HEK293 (cell line): ENCODE data around the gene C2CD4C.

Experiments used
- BCL11A ChIP-seq: fragments of 450-650 bp; formaldehyde crosslinking; IDR thresholded peaks from 2 replicates; pipeline ENCODE4 v1.5.1; 2016; ENCODE audit warnings: low read depth, missing biosample characterization, missing genetic modification characterization
- EGR2 ChIP-seq: fragments of 450-650 bp; formaldehyde crosslinking; IDR thresholded peaks from 2 replicates; pipeline ENCODE4 v1.5.1; 2016; ENCODE audit warnings: low read depth, missing biosample characterization, missing genetic modification characterization
- KLF1 ChIP-seq: fragments of 450-650 bp; formaldehyde crosslinking; IDR thresholded peaks from 2 replicates; pipeline ENCODE4 v1.5.1; 2016; ENCODE audit warnings: missing biosample characterization, missing genetic modification characterization
- MEIS1 ChIP-seq: sonication (generic); formaldehyde crosslinking; IDR thresholded peaks from 2 replicates; pipeline ENCODE4 v1.8.1; 2022; ENCODE audit warnings: missing genetic modification reagents, mild to moderate bottlenecking, borderline replicate concordance
- SALL2 ChIP-seq: fragments of 450-650 bp; formaldehyde crosslinking; IDR thresholded peaks from 2 replicates; pipeline ENCODE4 v1.5.0; 2017; ENCODE audit warnings: missing biosample characterization, mild to moderate bottlenecking, missing genetic modification characterization, borderline replicate concordance
- ZBTB7A ChIP-seq: fragments of 450-650 bp; formaldehyde crosslinking; IDR thresholded peaks from 2 replicates; pipeline ENCODE4 v1.5.1; 2016; ENCODE audit warnings: low read depth, missing biosample characterization, missing genetic modification characterization
- ZBTB8A ChIP-seq: fragments of 450-650 bp; formaldehyde crosslinking; IDR thresholded peaks from 2 replicates; pipeline ENCODE4 v1.5.1; 2016; ENCODE audit warnings: missing biosample characterization, missing genetic modification characterization
- ZFHX2 ChIP-seq: fragments of 450-650 bp; formaldehyde crosslinking; conservative IDR thresholded peaks from 2 replicates; pipeline ENCODE4 v1.5.1; 2016; ENCODE audit warnings: missing biosample characterization, missing genetic modification characterization
- ZFP37 ChIP-seq: fragments of 450-650 bp; formaldehyde crosslinking; IDR thresholded peaks from 2 replicates; pipeline ENCODE4 v1.5.1; 2016; ENCODE audit warnings: missing biosample characterization, missing genetic modification characterization
- ZIC2 ChIP-seq: fragments of 450-650 bp; formaldehyde crosslinking; IDR thresholded peaks from 2 replicates; pipeline ENCODE4 v1.5.1; 2016; ENCODE audit warnings: missing biosample characterization, missing genetic modification characterization
- ZNF157 ChIP-seq: fragments of 450-650 bp; formaldehyde crosslinking; IDR thresholded peaks from 2 replicates; pipeline ENCODE4 v1.5.1; 2016; ENCODE audit warnings: missing biosample characterization, missing genetic modification characterization
- ZNF561 ChIP-seq: fragments of 450-650 bp; IDR thresholded peaks from 2 replicates; pipeline ENCODE4 v1.5.1; 2018; ENCODE audit warnings: missing biosample characterization, missing genetic modification characterization, borderline replicate concordance
- ZNF596 ChIP-seq: fragments of 450-650 bp; IDR thresholded peaks from 2 replicates; pipeline ENCODE4 v1.5.0; 2018; ENCODE audit warnings: missing biosample characterization, mild to moderate bottlenecking, missing genetic modification characterization, moderate library complexity
- ZNF624 ChIP-seq: fragments of 450-650 bp; formaldehyde crosslinking; IDR thresholded peaks from 2 replicates; pipeline ENCODE4 v1.5.1; 2017; ENCODE audit warnings: missing biosample characterization, missing genetic modification characterization
- ZNF626 ChIP-seq: fragments of 450-650 bp; sonication (Bioruptor Pico); formaldehyde crosslinking; IDR thresholded peaks from 2 replicates; pipeline ENCODE4 v1.5.1; 2018; ENCODE audit warnings: missing biosample characterization, missing genetic modification characterization, inconsistent platforms
- ZNF701 ChIP-seq: fragments of 450-650 bp; formaldehyde crosslinking; IDR thresholded peaks from 2 replicates; pipeline ENCODE4 v1.5.1; 2016; ENCODE audit warnings: missing biosample characterization, missing genetic modification characterization
- ZNF707 ChIP-seq: fragments of 450-650 bp; formaldehyde crosslinking; IDR thresholded peaks from 2 replicates; pipeline ENCODE4 v1.5.1; 2016; ENCODE audit warnings: missing biosample characterization, missing genetic modification characterization
- ZNF768 ChIP-seq: fragments of 450-650 bp; formaldehyde crosslinking; IDR thresholded peaks from 2 replicates; pipeline ENCODE4 v1.5.1; 2018; ENCODE audit warnings: missing biosample characterization, mild to moderate bottlenecking, missing genetic modification characterization
- ZNF776 ChIP-seq: fragments of 450-650 bp; formaldehyde crosslinking; IDR thresholded peaks from 2 replicates; pipeline ENCODE4 v1.5.0; 2017; ENCODE audit warnings: missing biosample characterization, missing genetic modification characterization, borderline replicate concordance
- ZXDB ChIP-seq: fragments of 450-650 bp; formaldehyde crosslinking; IDR thresholded peaks from 2 replicates; pipeline ENCODE4 v1.5.1; 2016; ENCODE audit warnings: missing biosample characterization, missing genetic modification characterization
- TF ChIP-seq, protein P1 (sequence below): fragments of 450-650 bp; formaldehyde crosslinking; IDR thresholded peaks from 2 replicates; pipeline ENCODE4 v1.5.1; 2016; ENCODE audit warnings: missing biosample characterization, missing genetic modification characterization
- TF ChIP-seq, protein P2 (sequence below): fragments of 450-650 bp; formaldehyde crosslinking; IDR thresholded peaks from 2 replicates; pipeline ENCODE4 v1.5.1; 2016; ENCODE audit warnings: missing biosample characterization, missing genetic modification characterization
- TF ChIP-seq, protein P3 (sequence below): fragments of 450-650 bp; IDR thresholded peaks from 2 replicates; pipeline ENCODE4 v1.5.1; 2018; ENCODE audit warnings: missing biosample characterization, mild to moderate bottlenecking, missing genetic modification characterization
- TF ChIP-seq, protein P4 (sequence below): fragments of 450-650 bp; formaldehyde crosslinking; IDR thresholded peaks from 2 replicates; pipeline ENCODE4 v1.5.1; 2017; ENCODE audit warnings: missing biosample characterization, missing genetic modification characterization

Gene C2CD4C

DNA sequence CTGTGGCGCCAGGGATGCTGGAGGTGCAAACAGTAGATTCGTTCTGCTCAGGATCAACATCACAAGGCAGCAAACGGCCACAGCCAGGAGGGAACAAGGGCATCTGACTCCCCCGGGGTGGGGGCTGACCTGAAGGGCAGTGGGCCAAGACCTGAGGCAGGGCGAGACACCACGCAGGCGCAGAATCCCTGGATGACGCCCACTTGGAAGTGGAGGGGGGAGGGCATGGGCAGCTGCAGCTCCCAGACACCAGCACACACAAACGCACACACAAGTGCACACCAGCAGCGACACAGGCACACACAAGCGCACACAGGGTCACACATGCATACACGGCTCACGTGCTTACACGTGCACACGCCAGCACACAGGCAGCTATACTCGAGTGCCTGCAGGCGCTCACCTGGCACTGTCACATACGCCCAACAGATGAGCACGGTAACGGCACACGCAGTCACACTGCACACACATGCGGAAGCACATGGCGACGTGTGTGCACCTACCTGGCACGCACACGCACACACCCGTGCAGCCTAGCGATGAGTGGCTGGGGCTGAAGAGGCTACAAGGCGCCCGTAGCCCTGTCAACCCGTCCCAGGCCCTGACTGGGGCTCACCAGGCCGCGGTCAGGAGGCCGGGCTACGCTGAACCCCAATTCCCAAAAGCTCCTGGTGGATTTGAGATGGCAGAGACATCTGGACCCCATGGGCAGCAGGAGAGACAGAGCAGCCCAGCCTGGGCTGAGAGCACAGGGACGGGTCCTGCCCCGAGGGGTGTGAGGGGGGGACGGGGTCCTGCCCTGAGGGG lies 5.5 kb downstream of the C2CD4C start (continued):
- peak; percentile 49; the same call in 1 of the 2 replicates for TF ChIP-seq ZFHX2 (tag by site-specific recombination)
- no peak for TF ChIP-seq ZNF707
- TF ChIP-seq, protein P1, sequence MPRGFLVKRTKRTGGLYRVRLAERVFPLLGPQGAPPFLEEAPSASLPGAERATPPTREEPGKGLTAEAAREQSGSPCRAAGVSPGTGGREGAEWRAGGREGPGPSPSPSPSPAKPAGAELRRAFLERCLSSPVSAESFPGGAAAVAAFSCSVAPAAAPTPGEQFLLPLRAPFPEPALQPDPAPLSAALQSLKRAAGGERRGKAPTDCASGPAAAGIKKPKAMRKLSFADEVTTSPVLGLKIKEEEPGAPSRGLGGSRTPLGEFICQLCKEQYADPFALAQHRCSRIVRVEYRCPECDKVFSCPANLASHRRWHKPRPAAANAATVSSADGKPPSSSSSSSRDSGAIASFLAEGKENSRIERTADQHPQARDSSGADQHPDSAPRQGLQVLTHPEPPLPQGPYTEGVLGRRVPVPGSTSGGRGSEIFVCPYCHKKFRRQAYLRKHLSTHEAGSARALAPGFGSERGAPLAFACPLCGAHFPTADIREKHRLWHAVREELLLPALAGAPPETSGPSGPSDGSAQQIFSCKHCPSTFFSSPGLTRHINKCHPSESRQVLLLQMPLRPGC (tag by site-specific recombination) = no peak
- TF ChIP-seq KLF1 (tag by site-specific recombination) = 0 out of 2 replicates have a peak, but pooled peaks have one; percentile 11
- no peak for TF ChIP-seq SALL2 (tag by site-specific recombination)
- 0 out of 2 replicates have a peak, but pooled peaks have one; percentile 15 for TF ChIP-seq ZBTB8A (tag by site-specific recombination)
- TF ChIP-seq ZNF596 (tag by site-specific recombination) = no peak
- TF ChIP-seq EGR2 (tag by site-specific recombination) = peak; percentile 61
- TF ChIP-seq, protein P2, sequence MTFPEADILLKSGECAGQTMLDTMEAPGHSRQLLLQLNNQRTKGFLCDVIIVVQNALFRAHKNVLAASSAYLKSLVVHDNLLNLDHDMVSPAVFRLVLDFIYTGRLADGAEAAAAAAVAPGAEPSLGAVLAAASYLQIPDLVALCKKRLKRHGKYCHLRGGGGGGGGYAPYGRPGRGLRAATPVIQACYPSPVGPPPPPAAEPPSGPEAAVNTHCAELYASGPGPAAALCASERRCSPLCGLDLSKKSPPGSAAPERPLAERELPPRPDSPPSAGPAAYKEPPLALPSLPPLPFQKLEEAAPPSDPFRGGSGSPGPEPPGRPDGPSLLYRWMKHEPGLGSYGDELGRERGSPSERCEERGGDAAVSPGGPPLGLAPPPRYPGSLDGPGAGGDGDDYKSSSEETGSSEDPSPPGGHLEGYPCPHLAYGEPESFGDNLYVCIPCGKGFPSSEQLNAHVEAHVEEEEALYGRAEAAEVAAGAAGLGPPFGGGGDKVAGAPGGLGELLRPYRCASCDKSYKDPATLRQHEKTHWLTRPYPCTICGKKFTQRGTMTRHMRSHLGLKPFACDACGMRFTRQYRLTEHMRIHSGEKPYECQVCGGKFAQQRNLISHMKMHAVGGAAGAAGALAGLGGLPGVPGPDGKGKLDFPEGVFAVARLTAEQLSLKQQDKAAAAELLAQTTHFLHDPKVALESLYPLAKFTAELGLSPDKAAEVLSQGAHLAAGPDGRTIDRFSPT (tag by site-specific recombination) = no peak; the same call in 1 of the 2 replicates
- TF ChIP-seq ZFP37 (tag by site-specific recombination) = no peak
- TF ChIP-seq, protein P3, sequence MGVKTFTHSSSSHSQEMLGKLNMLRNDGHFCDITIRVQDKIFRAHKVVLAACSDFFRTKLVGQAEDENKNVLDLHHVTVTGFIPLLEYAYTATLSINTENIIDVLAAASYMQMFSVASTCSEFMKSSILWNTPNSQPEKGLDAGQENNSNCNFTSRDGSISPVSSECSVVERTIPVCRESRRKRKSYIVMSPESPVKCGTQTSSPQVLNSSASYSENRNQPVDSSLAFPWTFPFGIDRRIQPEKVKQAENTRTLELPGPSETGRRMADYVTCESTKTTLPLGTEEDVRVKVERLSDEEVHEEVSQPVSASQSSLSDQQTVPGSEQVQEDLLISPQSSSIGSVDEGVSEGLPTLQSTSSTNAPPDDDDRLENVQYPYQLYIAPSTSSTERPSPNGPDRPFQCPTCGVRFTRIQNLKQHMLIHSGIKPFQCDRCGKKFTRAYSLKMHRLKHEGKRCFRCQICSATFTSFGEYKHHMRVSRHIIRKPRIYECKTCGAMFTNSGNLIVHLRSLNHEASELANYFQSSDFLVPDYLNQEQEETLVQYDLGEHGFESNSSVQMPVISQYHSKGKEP = no peak
- no peak for TF ChIP-seq ZIC2 (tag by site-specific recombination)
- TF ChIP-seq ZXDB = no peak
- TF ChIP-seq ZBTB7A (tag by site-specific recombination) = no peak
- TF ChIP-seq ZNF701 (tag by site-specific recombination) = no peak
- TF ChIP-seq ZNF157 = no peak
- TF ChIP-seq MEIS1 (CRISPR knock-in tag) = no peak
- no peak for TF ChIP-seq ZNF624
- no peak for TF ChIP-seq ZNF776 (tag by site-specific recombination)
- TF ChIP-seq BCL11A = no peak
- no peak for TF ChIP-seq ZNF561 (tag by site-specific recombination)
- TF ChIP-seq, protein P4, sequence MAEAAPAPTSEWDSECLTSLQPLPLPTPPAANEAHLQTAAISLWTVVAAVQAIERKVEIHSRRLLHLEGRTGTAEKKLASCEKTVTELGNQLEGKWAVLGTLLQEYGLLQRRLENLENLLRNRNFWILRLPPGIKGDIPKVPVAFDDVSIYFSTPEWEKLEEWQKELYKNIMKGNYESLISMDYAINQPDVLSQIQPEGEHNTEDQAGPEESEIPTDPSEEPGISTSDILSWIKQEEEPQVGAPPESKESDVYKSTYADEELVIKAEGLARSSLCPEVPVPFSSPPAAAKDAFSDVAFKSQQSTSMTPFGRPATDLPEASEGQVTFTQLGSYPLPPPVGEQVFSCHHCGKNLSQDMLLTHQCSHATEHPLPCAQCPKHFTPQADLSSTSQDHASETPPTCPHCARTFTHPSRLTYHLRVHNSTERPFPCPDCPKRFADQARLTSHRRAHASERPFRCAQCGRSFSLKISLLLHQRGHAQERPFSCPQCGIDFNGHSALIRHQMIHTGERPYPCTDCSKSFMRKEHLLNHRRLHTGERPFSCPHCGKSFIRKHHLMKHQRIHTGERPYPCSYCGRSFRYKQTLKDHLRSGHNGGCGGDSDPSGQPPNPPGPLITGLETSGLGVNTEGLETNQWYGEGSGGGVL = no peak
- no peak for TF ChIP-seq ZNF626 (tag by site-specific recombination)
- no peak for TF ChIP-seq ZNF768
- TF ChIP-seq, all 188 proteins: peak for 6
